Measurements from ENCODE around the gene EIF3B.
"Not testable (repeated sequence)": the region's sequence is repeated elsewhere in the genome, so short reads cannot be mapped to it uniquely, and the experiment has no call there.

GRCh38 chr7:2332606-2333231, 21.9 kb upstream of the EIF3B start:
- TF ChIP-seq, protein P1, sequence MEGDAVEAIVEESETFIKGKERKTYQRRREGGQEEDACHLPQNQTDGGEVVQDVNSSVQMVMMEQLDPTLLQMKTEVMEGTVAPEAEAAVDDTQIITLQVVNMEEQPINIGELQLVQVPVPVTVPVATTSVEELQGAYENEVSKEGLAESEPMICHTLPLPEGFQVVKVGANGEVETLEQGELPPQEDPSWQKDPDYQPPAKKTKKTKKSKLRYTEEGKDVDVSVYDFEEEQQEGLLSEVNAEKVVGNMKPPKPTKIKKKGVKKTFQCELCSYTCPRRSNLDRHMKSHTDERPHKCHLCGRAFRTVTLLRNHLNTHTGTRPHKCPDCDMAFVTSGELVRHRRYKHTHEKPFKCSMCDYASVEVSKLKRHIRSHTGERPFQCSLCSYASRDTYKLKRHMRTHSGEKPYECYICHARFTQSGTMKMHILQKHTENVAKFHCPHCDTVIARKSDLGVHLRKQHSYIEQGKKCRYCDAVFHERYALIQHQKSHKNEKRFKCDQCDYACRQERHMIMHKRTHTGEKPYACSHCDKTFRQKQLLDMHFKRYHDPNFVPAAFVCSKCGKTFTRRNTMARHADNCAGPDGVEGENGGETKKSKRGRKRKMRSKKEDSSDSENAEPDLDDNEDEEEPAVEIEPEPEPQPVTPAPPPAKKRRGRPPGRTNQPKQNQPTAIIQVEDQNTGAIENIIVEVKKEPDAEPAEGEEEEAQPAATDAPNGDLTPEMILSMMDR (IDR thresholded peaks at IDR 0.05; ENCODE audit: low read length), result not testable (repeated sequence)
- TF ChIP-seq EZH2 (optimal IDR thresholded peaks at IDR 0.05; ENCODE audit: low read depth, low read length); EZH2phosphoT487 (IDR thresholded peaks at IDR 0.05; ENCODE audit: low read length): not testable (repeated sequence)

Data from MM.1S (cell line).